B cell (primary cell): ENCODE results near the gene SFXN4. TPM values are rescaled to one million over a fixed set of nuclear protein-coding genes. Genes with fewer than 3 reads are reported as not detected.
A peak's percentile ranks its signal among the peaks of the same experiment; 100 is the strongest.

ENCODE experiments used
- ATAC-seq: fragments of 200-7000 bp; cut with Tn5 transposase; one replicate; pipeline ENCODE4 v1.10.0; 2021; ENCODE audit warnings: low read depth, mild to moderate bottlenecking, moderate number of reproducible peaks, moderate library complexity
- CTCF ChIA-PET: fragments of 350-600 bp; sonication (Branson Sonifier 250); formaldehyde crosslinking; loops from one replicate; lab custom pipeline; 2021; ENCODE audit warnings: antibody characterized with exemption, inconsistent platforms; lab: Charles Lee
- POLR2A ChIA-PET: fragments of 350-600 bp; sonication (Branson Sonifier 250); formaldehyde crosslinking; loops from one replicate; lab custom pipeline; 2021; ENCODE audit warnings: antibody characterized with exemption; lab: Charles Lee
- DNase-seq: peaks from one replicate; pipeline ENCODE4 v3.0.0; 2013
- H2AFZ ChIP-seq: 2 replicates; pipeline ENCODE4 v1.6.1; 2012; ENCODE audit warnings: mild to moderate bottlenecking, low read depth, low read length; ENCODE audit not compliant: insufficient read depth, poor library complexity, severe bottlenecking
- H3K27ac ChIP-seq, 2 donors: 1 replicate in 1 of 2; 2 replicates in 1 of 2; pipeline ENCODE4 v1.5.1; 2012 to 2013; ENCODE audit warnings: low read length in 2 of 2, mild to moderate bottlenecking in 2 of 2, moderate library complexity in 1 of 2
- H3K27me3 ChIP-seq, 4 experiments: fragments of 200-600 bp in 1 of 4; sonication (generic) in 1 of 4; replicated peaks in 1 of 4; 1 replicate in 2 of 4; 2 replicates in 2 of 4; pipeline versions ENCODE4 v1.6.1 to v1.7.0; 2013 to 2016; ENCODE audit warnings: low read length in 3 of 4, mild to moderate bottlenecking in 2 of 4, mixed read lengths in 1 of 4, moderate library complexity in 1 of 4; ENCODE audit not compliant: insufficient read depth in 4 of 4, control insufficient read depth in 3 of 4; ENCODE audit errors: control extremely low read depth in 1 of 4
- H3K36me3 ChIP-seq, 2 experiments: replicated peaks in 1 of 2; 1 replicate in 1 of 2; 2 replicates in 1 of 2; pipeline versions ENCODE4 v1.6.1 to v1.7.1; 2013; ENCODE audit warnings: low read length in 1 of 2; ENCODE audit not compliant: insufficient read depth in 2 of 2, control insufficient read depth in 1 of 2; ENCODE audit errors: control extremely low read depth in 1 of 2, extremely low read depth in 1 of 2
- H3K4me1 ChIP-seq, 2 donors: fragments of 200-600 bp in 1 of 2; sonication (generic) in 1 of 2; 1 replicate in 1 of 2; 2 replicates in 1 of 2; pipeline versions ENCODE4 v1.5.1 to v1.6.1; 2013 to 2017; ENCODE audit warnings: low read length in 2 of 2; ENCODE audit not compliant: control insufficient read depth in 2 of 2, insufficient read depth in 2 of 2
- H3K4me2 ChIP-seq: replicated peaks from 2 replicates; pipeline ENCODE3; 2012; ENCODE audit warnings: mild to moderate bottlenecking, low read depth, low read length; ENCODE audit not compliant: poor library complexity, severe bottlenecking
- H3K4me3 ChIP-seq, 5 experiments: fragments of 200-600 bp in 1 of 5; sonication (generic) in 1 of 5; 1 replicate in 3 of 5; 2 replicates in 2 of 5; pipeline versions ENCODE4 v1.5.1 to v1.7.0; 2011 to 2016; ENCODE audit warnings: low read length in 4 of 5, mild to moderate bottlenecking in 4 of 5, low read depth in 2 of 5, control low read depth in 1 of 5, moderate library complexity in 1 of 5; ENCODE audit not compliant: insufficient read depth in 1 of 5; ENCODE audit errors: control extremely low read depth in 1 of 5, extremely low read depth in 1 of 5
- H3K79me2 ChIP-seq: fragments of 200-600 bp; sonication (generic); one replicate; pipeline ENCODE4 v1.6.0; 2016; ENCODE audit warnings: low read length; ENCODE audit not compliant: control insufficient read depth, insufficient read depth
- H3K9ac ChIP-seq: fragments of 200-600 bp; sonication (generic); 2 replicates; pipeline ENCODE4 v1.6.1; 2017; ENCODE audit warnings: mild to moderate bottlenecking, low read length, moderate library complexity
- H3K9me3 ChIP-seq, 3 donors: one replicate each; pipeline versions ENCODE4 v1.6.1 to v1.7.1; 2013; ENCODE audit warnings: low read length in 2 of 3; ENCODE audit not compliant: control insufficient read depth in 2 of 3, insufficient read depth in 1 of 3; ENCODE audit errors: control extremely low read depth in 1 of 3
- H4K20me1 ChIP-seq: 2 replicates; pipeline ENCODE4 v1.6.0; 2012; ENCODE audit warnings: mild to moderate bottlenecking, low read length; ENCODE audit not compliant: insufficient read depth, control insufficient read depth, poor library complexity, severe bottlenecking
- H3K27ac Mint-ChIP-seq: one replicate; pipeline ENCODE4 v1.8.0; 2021; ENCODE audit warnings: mixed read lengths
- H3K27me3 Mint-ChIP-seq: one replicate; pipeline ENCODE4 v1.8.0; 2021; ENCODE audit warnings: mixed read lengths
- H3K4me1 Mint-ChIP-seq: one replicate; pipeline ENCODE4 v1.8.0; 2021; ENCODE audit warnings: mixed read lengths
- H3K4me3 Mint-ChIP-seq: one replicate; pipeline ENCODE4 v1.8.0; 2021; ENCODE audit warnings: mixed read lengths
- H3K9me3 Mint-ChIP-seq: one replicate; pipeline ENCODE4 v1.8.0; 2022; ENCODE audit warnings: mixed read lengths; ENCODE audit not compliant: insufficient read depth
- EZH2 ChIP-seq: IDR thresholded peaks from 2 replicates; pipeline ENCODE4 v1.6.1; 2012; ENCODE audit warnings: borderline replicate concordance, low read depth, mild to moderate bottlenecking, moderate library complexity, low read length; ENCODE audit not compliant: insufficient read depth, poor library complexity, severe bottlenecking
- WGBS: methylation state at CpG from one replicate; pipeline ENCODE4 v1.1.5; 2013; ENCODE audit warnings: missing lambda C conversion rate; ENCODE audit not compliant: insufficient coverage; 5-methylcytosine and 5-hydroxymethylcytosine counted together
- intact Hi-C: fragments of 100-400 bp; cut with micrococcal nuclease; formaldehyde crosslinking; loops from one replicate; pipeline ENCODE4 v1.10.0; 2022
- polyA plus RNA-seq: library from polyadenylated mRNA; depleted of rRNA; stranded (reverse); fragments of >200 nt; gene quantifications from 2 replicates; pipeline ENCODE4 v1.2.3, GENCODE V29; 2012
- total RNA-seq, 2 donors: library from RNA; stranded (reverse); fragments of 120-200 nt in 1 of 2; gene quantifications; 1 replicate in 1 of 2; 2 replicates in 1 of 2; pipeline versions ENCODE4 v1.2.3 to v1.2.4, GENCODE V29; 2013 to 2022
- TF ChIP-seq, protein P1 (sequence below): fragments of 200-600 bp; IDR thresholded peaks from one replicate; pipeline ENCODE4 v1.8.0; 2022; ENCODE audit warnings: antibody characterized with exemption, mild to moderate bottlenecking

The SFXN4 gene
- total and polyA plus RNA-seq, 2 donors (not counting 1 experiment from before 2014, with no cell fraction given) = 9.8 to 15.4 TPM

DNA sequence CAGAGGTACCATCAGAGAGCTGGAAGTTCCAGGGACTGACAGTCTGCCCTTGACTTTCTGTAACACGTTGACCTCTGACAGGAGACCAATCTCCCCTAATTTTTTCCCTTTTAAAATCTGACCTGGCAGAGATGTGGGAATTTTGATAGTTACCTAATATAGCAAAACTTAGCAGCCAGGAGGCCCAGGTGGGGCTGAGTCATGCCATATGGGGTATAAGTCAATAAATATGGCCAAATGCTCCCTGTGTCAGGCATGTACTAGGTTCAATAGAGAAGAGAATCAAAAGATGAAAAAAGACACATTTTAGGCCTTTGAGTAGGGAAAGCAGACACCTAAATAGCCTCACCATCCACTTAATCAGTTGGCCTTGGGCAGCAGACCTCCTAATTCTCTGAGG, 35.7 kb upstream of the SFXN4 start:
- TF ChIP-seq EZH2 = no peak
- TF ChIP-seq, protein P1, sequence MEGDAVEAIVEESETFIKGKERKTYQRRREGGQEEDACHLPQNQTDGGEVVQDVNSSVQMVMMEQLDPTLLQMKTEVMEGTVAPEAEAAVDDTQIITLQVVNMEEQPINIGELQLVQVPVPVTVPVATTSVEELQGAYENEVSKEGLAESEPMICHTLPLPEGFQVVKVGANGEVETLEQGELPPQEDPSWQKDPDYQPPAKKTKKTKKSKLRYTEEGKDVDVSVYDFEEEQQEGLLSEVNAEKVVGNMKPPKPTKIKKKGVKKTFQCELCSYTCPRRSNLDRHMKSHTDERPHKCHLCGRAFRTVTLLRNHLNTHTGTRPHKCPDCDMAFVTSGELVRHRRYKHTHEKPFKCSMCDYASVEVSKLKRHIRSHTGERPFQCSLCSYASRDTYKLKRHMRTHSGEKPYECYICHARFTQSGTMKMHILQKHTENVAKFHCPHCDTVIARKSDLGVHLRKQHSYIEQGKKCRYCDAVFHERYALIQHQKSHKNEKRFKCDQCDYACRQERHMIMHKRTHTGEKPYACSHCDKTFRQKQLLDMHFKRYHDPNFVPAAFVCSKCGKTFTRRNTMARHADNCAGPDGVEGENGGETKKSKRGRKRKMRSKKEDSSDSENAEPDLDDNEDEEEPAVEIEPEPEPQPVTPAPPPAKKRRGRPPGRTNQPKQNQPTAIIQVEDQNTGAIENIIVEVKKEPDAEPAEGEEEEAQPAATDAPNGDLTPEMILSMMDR = no peak
- Histone ChIP-seq H4K20me1 (no peaks in the 10 kb centered on the region), H3K4me3 (no peak overlapping the region), H3K9me3 (no peaks in the 10 kb centered on the region), H3K36me3 (no peaks in the 10 kb centered on the region), H3K27me3 (peaks cover 0 to 8% (median 6%) of the 10 kb centered on the region in 4 experiments), H3K79me2 (no peaks in the 10 kb centered on the region), H3K4me2 (no peak overlapping the region), H2AFZ (no peak overlapping the region), H3K9ac (no peak overlapping the region), H3K27ac (no peak overlapping the region), H3K4me1 (peaks cover 5 to 10% of the 10 kb centered on the region in 2 donors)
- no peak for ATAC-seq
- no peak overlapping the region for H3K4me3 Mint-ChIP-seq
- WGBS = no CpG with 5 or more reads among the region's 1 CpG
- ChIA-PET POLR2A (no interaction called here), CTCF (interaction anchor here (2.5 to 8.5 kb wide), 5 partner anchors 9 to 288 kb away, joined by 9 to 144 read pairs (median 80); no protein-coding TSS in a partner anchor)
- H3K27ac Mint-ChIP-seq = no peak overlapping the region
- intact Hi-C loops = no loop called here
- H3K4me1 Mint-ChIP-seq = peaks cover 8% of the 10 kb centered on the region
- DNase-seq = no peak
- no peaks in the 10 kb centered on the region for H3K9me3 Mint-ChIP-seq
- peaks cover 9% of the 10 kb centered on the region for H3K27me3 Mint-ChIP-seq

DNA sequence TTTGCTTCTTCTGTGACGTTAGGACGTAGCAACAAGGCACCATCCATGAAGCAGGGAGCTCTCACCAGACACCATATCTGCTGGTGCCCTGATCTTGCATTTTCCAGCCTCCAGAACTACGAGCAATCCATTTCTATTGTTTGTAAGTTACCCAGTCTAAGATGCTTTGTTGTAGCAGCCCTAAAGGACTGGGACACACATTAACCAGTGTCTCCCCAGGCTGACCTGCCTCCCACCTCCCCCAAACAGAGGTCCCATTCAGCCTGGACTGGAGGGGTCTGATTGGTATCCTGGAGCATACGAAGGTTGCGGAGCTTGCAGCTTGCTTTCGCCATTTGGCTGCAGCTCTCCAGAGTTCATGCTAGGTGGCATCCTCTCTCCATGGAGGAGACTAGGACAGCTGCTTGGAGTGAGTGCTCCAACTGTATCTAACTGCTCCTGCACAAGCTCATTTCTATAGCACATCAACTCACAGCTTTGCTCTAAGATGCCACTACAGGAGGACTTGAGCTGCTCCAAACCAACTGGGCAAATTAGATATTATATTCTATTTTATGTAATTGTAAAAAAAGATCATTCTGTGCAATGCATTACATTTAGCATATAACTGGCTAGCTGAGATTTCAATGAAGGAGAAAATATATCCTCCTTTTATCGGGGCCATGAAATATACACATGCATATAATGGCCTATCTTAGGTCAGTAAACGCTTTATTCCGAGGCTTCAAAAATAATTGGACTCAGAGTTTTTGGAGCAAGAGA, 33.9 kb upstream of the SFXN4 start:
- H3K27ac Mint-ChIP-seq = no peak overlapping the region
- intact Hi-C loops = loop anchor here (1.0 to 2.0 kb wide), 4 partner anchors 217 to 344 kb away; no protein-coding TSS in a partner anchor

More for the DNA sequence above, 33.9 kb upstream of the SFXN4 start:
- H3K27me3 Mint-ChIP-seq = peaks cover 9% of the 10 kb centered on the region
- no peaks in the 10 kb centered on the region for H3K79me2 ChIP-seq
- H4K20me1 ChIP-seq = no peaks in the 10 kb centered on the region
- no peak overlapping the region for H3K4me2 ChIP-seq
- DNase-seq (peak; percentile 68), ATAC-seq (peak; percentile 84)
- no peak for TF ChIP-seq EZH2
- TF ChIP-seq, protein P1 = peak; percentile 52
- no peaks in the 10 kb centered on the region for H3K9me3 Mint-ChIP-seq
- H3K36me3 ChIP-seq = no peaks in the 10 kb centered on the region
- H3K4me3 ChIP-seq = no peak overlapping the region
- no peak overlapping the region for H3K4me3 Mint-ChIP-seq
- ChIA-PET POLR2A (interaction anchor here (0.7 kb wide), 1 partner anchor 243 kb away, joined by 3 read pairs; no protein-coding TSS in a partner anchor), CTCF (interaction anchor here (0.6 to 8.5 kb wide), 40 partner anchors 7 to 661 kb away, joined by 3 to 144 read pairs (median 4); partner anchors contain the start of genes GRK5, PRDX3 and RGS10)
- peaks cover 0 to 3% of the 10 kb centered on the region in 2 donors for H3K4me1 ChIP-seq
- WGBS = 87% methylated on average over 3 of the region's 9 CpGs
- no peaks in the 10 kb centered on the region for H3K9me3 ChIP-seq
- H2AFZ ChIP-seq = no peak overlapping the region
- no peak overlapping the region for H3K27ac ChIP-seq
- peaks cover 0 to 8% (median 6%) of the 10 kb centered on the region in 4 experiments for H3K27me3 ChIP-seq
- peaks cover 4% of the 10 kb centered on the region for H3K4me1 Mint-ChIP-seq
- no peak overlapping the region for H3K9ac ChIP-seq
